ENCODE data around the gene UQCR10.

GRCh38 chr22:29819501-29819900, 52.3 kb downstream of the UQCR10 start:
- TF ChIP-seq CTCF (conservative IDR thresholded peaks at IDR 0.05; ENCODE audit: low read depth in 2 of 2): no peak
- no peak for TF ChIP-seq STAT1 (IDR thresholded peaks at IDR 0.05; ENCODE audit: unreplicated experiment)
- no peak for TF ChIP-seq EZH2phosphoT487 (IDR thresholded peaks at IDR 0.05; ENCODE audit: unreplicated experiment)
- TF ChIP-seq POLR2AphosphoS5 (IDR thresholded peaks at IDR 0.05; ENCODE audit: low read depth): no peak
- TF ChIP-seq REST (IDR thresholded peaks at IDR 0.05; ENCODE audit: unreplicated experiment): no peak
- no peak for TF ChIP-seq EZH2 (IDR thresholded peaks at IDR 0.05; ENCODE audit: low read depth, unreplicated experiment)
- no peak for TF ChIP-seq ZNF331 (CRISPR knock-in tag; IDR thresholded peaks at IDR 0.05; ENCODE audit: low read depth)
- no peak for TF ChIP-seq JUNB (IDR thresholded peaks at IDR 0.05; ENCODE audit: unreplicated experiment)
- TF ChIP-seq NANOG (IDR thresholded peaks at IDR 0.05; ENCODE audit: borderline replicate concordance): no peak
- TF ChIP-seq ZNF462 (CRISPR knock-in tag; IDR thresholded peaks at IDR 0.05): no peak
